ENCODE results near the gene RDX.

Gene RDX

GRCh38 chr11:110272919-110273318 lies 23.5 kb downstream of the RDX start:
- TF ChIP-seq CTCF (IDR thresholded peaks at IDR 0.05; ENCODE audit: low read depth, low read length) = no peak
- no peak for DNase-seq (ENCODE audit: extremely low read depth, low read depth)

GRCh38 chr11:110269996-110270395 lies 26.4 kb downstream of the RDX start:
- DNase-seq (ENCODE audit: extremely low read depth, low read depth) = no peak
- no peak for TF ChIP-seq CTCF (IDR thresholded peaks at IDR 0.05; ENCODE audit: low read depth, low read length)

- DNase-seq (ENCODE audit: extremely low read depth, low read depth) = no peak
Observed at GRCh38 chr11:110268441-110268840, 28.0 kb downstream of the RDX start.

GRCh38 chr11:110262072-110262403 lies 34.4 kb downstream of the RDX start:
- DNase-seq (ENCODE audit: extremely low read depth, low read depth) = no peak
- TF ChIP-seq CTCF (IDR thresholded peaks at IDR 0.05; ENCODE audit: low read depth, low read length) = no peak

More at GRCh38 chr11:110268441-110268840, 28.0 kb downstream of the RDX start:
- no peak for TF ChIP-seq CTCF (IDR thresholded peaks at IDR 0.05; ENCODE audit: low read depth, low read length)

- TF ChIP-seq CTCF (IDR thresholded peaks at IDR 0.05; ENCODE audit: low read depth, low read length) = no peak
- no peak for DNase-seq (ENCODE audit: extremely low read depth, low read depth)
Observed at GRCh38 chr11:110261195-110262071, 35.0 kb downstream of the RDX start.

GRCh38 chr11:110253525-110253924 lies 42.9 kb downstream of the RDX start:
- TF ChIP-seq CTCF (IDR thresholded peaks at IDR 0.05; ENCODE audit: low read depth, low read length) = no peak
- DNase-seq (ENCODE audit: extremely low read depth, low read depth) = no peak

- peak; percentile 12 for DNase-seq (ENCODE audit: extremely low read depth, low read depth)
- no peak for TF ChIP-seq CTCF (IDR thresholded peaks at IDR 0.05; ENCODE audit: low read depth, low read length)
Observed at GRCh38 chr11:110251836-110252235, 44.6 kb downstream of the RDX start.
